GM23338 (cell line): ENCODE measurements around the gene MEGF6.

Experiments
- CREB1 ChIP-seq: fragments of 250-450 bp; sonication (Bioruptor Pico); IDR thresholded peaks from 2 replicates; pipeline ENCODE4 v1.5.0; 2020; ENCODE audit warnings: low read depth, mild to moderate bottlenecking, moderate library complexity
- EZH2 ChIP-seq: fragments of 200-600 bp; sonication (generic); IDR thresholded peaks from one replicate; pipeline ENCODE4 v1.8.0; 2017; ENCODE audit warnings: antibody characterized with exemption, mild to moderate bottlenecking, low read depth; ENCODE audit not compliant: unreplicated experiment
- EZH2phosphoT487 ChIP-seq: fragments of 200-600 bp; sonication (generic); IDR thresholded peaks from one replicate; pipeline ENCODE4 v1.8.1; 2018; ENCODE audit warnings: antibody characterized with exemption; ENCODE audit not compliant: unreplicated experiment
- JUNB ChIP-seq: IDR thresholded peaks from one replicate; pipeline ENCODE4 v1.6.1; 2016; ENCODE audit warnings: antibody characterized with exemption; ENCODE audit not compliant: unreplicated experiment
- NANOG ChIP-seq: IDR thresholded peaks from 2 replicates; pipeline ENCODE4 v1.6.1; 2016; ENCODE audit warnings: antibody characterized with exemption, borderline replicate concordance
- POLR2AphosphoS5 ChIP-seq: IDR thresholded peaks from 2 replicates; pipeline ENCODE4 v1.6.1; 2016; ENCODE audit warnings: antibody characterized with exemption, low read depth
- ZNF114 ChIP-seq: fragments of 250-450 bp; sonication (Bioruptor Pico); IDR thresholded peaks from 2 replicates; pipeline ENCODE4 v1.5.0; 2020; ENCODE audit warnings: mild to moderate bottlenecking, moderate library complexity
- ZNF331 ChIP-seq: fragments of 250-450 bp; sonication (Bioruptor Pico); IDR thresholded peaks from 2 replicates; pipeline ENCODE4 v1.5.0; 2020; ENCODE audit warnings: low read depth, mild to moderate bottlenecking, moderate library complexity
- TF ChIP-seq, protein P1 (sequence below), 2 experiments: fragments of 200-600 bp in 1 of 2; sonication (generic) in 1 of 2; conservative IDR thresholded peaks; 2 replicates each; pipeline versions ENCODE4 v1.5.1 to v1.6.1; 2016 to 2017; ENCODE audit warnings: antibody characterized with exemption in 2 of 2, low read depth in 2 of 2, mild to moderate bottlenecking in 2 of 2, moderate library complexity in 1 of 2
- TF ChIP-seq, protein P2 (sequence below): IDR thresholded peaks from one replicate; pipeline ENCODE4 v1.6.1; 2018; ENCODE audit warnings: antibody characterized with exemption; ENCODE audit not compliant: unreplicated experiment

DNA sequence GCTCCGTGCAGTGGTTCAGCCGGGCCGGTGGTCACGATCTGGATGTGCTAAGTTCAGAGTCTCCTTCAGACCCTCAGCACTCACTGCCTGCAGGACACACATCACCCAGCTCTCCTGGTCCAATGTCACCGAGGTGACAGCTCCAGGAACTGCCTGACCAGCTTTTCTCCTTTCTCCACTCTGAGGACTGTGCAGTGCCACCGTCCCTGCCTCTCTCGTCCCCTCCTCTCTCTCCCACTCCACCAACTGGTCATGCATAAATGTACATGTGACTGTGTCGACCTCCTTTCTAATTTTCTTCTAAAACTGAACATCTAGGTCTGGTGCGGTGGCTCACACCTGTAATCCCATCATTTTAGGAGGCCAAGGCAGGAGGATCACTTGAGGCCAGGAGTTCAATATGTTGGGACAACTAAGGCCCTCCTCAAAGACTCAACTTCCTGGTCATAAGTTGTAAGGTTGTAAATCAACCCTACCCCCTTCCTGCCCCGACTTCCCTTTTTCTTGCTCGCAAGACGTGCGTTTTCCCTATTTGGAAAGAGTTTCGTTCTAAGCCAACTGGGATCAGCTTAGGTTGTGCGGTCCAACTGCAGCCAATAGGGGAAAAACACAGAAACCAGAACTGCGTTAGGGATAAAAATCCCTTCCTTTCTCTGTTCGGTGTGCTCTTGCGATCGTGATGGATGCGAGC lies 53.1 kb downstream of the MEGF6 start:
- TF ChIP-seq EZH2: no peak
- no peak for TF ChIP-seq POLR2AphosphoS5
- TF ChIP-seq, protein P1, sequence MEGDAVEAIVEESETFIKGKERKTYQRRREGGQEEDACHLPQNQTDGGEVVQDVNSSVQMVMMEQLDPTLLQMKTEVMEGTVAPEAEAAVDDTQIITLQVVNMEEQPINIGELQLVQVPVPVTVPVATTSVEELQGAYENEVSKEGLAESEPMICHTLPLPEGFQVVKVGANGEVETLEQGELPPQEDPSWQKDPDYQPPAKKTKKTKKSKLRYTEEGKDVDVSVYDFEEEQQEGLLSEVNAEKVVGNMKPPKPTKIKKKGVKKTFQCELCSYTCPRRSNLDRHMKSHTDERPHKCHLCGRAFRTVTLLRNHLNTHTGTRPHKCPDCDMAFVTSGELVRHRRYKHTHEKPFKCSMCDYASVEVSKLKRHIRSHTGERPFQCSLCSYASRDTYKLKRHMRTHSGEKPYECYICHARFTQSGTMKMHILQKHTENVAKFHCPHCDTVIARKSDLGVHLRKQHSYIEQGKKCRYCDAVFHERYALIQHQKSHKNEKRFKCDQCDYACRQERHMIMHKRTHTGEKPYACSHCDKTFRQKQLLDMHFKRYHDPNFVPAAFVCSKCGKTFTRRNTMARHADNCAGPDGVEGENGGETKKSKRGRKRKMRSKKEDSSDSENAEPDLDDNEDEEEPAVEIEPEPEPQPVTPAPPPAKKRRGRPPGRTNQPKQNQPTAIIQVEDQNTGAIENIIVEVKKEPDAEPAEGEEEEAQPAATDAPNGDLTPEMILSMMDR (conservative IDR thresholded peaks at IDR 0.05; ENCODE audit: low read depth in 2 of 2): no peak
- TF ChIP-seq CREB1: no peak
- no peak for TF ChIP-seq NANOG
- no peak for TF ChIP-seq JUNB
- no peak for TF ChIP-seq EZH2phosphoT487
- no peak for TF ChIP-seq ZNF114 (CRISPR knock-in tag)
- TF ChIP-seq, protein P2, sequence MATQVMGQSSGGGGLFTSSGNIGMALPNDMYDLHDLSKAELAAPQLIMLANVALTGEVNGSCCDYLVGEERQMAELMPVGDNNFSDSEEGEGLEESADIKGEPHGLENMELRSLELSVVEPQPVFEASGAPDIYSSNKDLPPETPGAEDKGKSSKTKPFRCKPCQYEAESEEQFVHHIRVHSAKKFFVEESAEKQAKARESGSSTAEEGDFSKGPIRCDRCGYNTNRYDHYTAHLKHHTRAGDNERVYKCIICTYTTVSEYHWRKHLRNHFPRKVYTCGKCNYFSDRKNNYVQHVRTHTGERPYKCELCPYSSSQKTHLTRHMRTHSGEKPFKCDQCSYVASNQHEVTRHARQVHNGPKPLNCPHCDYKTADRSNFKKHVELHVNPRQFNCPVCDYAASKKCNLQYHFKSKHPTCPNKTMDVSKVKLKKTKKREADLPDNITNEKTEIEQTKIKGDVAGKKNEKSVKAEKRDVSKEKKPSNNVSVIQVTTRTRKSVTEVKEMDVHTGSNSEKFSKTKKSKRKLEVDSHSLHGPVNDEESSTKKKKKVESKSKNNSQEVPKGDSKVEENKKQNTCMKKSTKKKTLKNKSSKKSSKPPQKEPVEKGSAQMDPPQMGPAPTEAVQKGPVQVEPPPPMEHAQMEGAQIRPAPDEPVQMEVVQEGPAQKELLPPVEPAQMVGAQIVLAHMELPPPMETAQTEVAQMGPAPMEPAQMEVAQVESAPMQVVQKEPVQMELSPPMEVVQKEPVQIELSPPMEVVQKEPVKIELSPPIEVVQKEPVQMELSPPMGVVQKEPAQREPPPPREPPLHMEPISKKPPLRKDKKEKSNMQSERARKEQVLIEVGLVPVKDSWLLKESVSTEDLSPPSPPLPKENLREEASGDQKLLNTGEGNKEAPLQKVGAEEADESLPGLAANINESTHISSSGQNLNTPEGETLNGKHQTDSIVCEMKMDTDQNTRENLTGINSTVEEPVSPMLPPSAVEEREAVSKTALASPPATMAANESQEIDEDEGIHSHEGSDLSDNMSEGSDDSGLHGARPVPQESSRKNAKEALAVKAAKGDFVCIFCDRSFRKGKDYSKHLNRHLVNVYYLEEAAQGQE: no peak
- TF ChIP-seq ZNF331 (CRISPR knock-in tag): no peak
